ENCODE measurements around the gene MOK.
"Not testable (repeated sequence)": the region's sequence is repeated elsewhere in the genome, so short reads cannot be mapped to it uniquely, and the experiment has no call there.

MOK gene

DNA sequence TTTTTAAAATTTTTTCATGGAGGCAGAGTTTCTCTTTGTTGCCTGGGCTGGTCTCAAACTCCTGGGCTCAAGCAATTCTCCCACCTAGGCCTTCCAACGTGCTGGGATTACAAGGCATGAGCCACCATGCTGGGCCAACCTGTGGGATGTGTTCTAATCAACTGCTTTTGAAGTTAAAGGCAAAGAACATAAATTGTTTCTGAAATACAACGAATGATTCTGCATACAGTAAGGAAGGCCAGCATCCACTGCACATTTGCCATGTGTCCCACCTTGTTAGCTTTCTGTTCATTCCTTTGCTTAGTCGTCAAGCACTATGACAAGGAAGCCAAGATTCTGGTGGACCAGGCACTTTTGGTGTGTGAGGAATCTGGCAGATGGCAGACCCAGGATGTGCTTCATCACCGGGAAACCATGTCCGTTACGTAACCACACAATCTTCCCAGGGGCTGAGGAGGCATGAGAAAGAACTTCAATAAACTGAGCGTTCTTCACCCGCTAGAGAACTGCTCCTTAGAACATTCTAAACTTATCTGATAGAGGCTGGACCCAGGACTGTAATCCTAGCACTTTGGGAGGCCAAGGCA lies 24.5 kb downstream of the MOK start:
- DNase-seq, result no peak

DNA sequence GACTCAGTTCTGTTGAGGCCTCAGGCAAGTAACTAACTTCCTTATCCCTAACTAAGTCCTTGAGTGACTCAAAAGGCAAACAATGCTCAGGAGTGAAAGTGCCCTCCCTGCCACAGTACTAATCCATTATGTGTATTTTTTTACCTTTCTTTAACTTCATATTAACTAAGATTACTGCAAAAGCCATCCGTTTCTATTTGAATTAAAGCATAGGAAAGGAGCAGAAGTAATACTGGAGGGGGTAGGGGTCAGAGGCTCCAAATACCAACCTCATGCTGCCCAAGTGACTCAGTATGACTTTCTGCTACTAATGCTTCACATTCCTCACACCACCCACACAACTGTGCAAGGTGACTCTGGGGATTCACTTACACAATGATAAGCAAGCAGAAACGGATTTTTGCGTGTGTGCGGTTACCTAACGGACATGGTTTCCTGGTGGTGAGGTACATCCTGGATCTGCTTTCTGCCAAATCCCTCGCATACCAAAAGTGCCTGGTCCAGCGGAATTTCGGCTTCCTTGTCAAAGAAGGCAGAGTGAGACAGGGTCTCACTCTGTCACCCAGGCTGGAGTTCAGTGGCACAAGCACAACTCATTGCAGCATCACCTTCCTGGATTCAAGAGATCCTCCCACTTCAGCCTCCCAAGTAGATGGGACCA lies 25.1 kb downstream of the MOK start:
- DNase-seq, result no peak

DNA sequence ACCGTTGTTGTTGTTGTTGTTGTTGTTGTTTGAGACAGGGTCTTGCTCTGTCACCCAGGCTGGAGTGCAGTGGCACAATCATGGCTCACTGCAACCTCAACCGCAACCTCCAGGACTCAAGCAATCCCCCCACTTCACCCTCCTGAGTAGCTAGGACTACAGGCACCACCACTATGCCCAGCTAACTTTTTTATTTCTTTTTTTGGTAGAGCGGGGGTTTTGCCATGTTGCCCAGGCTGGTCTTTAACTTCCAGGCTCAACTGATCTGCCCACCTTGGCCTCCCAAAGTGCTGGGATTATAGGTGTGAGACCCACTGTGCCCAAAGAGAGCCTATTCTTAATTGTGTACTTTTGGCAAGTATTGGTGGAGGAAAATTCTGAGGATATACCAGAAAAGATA lies 25.7 kb downstream of the MOK start:
- no peak for DNase-seq

DNA sequence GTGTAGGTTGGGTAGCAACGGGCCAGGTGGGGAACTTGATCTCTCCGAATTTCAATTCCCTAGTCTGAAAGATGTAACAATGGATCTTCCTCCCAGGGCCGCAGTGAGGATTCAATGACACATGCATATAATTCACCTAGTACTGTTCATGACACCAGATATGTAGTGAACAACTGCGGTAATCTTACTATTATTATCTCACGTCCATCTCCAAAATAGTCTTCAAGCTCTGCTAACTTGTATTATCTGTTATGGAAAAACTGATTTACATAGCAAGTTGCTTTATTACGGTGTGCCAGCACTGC lies 26.4 kb downstream of the MOK start:
- no peak for DNase-seq

DNA sequence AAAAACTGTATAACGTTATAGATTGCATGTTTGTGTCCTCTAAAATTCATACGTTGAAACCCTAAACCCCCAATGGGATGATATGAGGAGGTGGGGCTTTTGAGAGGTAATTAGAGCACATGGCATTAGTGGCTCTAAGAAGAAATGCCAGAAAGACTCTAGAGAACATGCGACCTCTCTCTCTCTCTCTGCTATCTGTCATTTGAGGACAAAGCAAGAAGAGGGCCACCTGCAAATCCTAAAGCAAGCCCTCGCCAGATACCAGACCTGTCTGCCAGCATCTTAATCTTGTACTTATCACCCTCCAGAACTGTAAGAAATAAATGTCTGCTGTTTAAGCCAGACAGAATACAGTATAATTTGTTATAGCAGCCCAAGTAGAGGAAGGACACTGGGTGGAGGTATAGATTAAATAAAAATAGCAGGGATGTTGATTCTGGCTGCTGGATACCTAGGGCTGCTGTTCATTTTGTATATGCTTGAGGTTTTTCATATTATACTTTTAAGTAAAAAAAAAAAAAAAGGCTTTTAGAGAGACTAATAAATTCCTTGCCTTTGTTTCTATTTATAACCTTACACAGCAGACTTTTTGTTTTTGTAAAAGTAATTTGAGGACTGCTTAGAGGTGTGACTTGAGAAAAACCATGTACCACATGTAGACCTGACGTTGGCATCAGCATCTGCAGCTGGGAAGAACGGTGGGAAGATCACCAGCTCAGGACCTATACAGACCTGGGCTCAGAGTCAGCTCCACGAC lies 26.9 kb downstream of the MOK start:
- no peak for DNase-seq

DNA sequence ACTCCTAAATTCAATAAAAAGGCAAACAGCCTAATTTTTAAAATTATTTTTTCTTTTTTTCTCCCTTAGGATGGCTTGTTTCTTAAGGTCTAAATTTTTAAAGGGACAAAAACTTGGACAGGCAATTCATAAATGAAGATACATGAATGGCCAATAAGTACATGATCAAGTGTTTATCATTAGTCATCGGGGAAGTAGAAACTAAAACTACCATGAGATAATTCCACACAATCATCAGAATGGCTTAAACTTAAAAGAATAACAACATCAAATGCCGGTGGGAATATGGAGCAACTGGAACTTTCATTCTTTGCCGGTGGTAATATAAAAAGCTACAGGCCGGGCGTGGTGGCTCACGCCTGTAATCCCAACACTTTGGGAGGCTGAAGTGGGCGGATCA lies 29.1 kb downstream of the MOK start:
- no peak for DNase-seq

DNA sequence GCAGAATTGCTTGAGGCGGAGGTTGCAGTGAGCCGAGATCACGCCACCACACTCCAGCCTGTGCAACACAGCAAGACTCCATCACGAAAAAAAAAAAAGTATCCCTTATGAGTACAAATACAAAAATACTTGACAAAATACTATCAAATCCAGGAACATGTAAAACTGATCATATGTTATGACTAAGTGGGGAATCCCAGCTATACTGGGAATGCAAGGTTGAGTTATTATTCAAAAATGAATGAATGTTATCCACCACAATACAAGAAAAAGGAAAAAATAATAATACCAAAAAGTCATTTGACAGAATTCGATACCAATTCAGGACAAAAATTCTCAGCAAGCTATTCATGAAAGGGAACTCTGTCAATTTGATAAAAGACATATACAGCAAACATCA lies 32.6 kb downstream of the MOK start:
- DNase-seq, result no peak

DNA sequence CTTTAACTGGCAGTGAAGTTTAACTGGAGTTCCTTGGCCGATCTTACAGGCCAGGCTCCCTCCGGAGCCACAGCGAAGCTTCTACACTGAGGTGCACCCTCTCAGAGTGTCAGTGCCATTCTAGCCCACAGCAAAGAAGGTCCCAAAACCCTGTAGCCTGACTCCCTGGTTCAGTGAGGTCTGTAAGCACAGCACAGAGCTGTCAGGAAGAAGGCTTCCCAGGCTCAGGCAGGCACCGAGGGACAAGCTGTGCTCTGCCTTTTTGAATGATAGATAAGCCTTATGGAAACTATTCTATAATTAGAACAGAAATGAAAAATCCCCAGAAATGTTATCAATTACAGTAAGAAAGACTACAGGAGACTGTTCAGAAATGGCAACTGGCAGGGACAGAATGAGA lies 40.2 kb downstream of the MOK start:
- DNase-seq, result no peak

DNA sequence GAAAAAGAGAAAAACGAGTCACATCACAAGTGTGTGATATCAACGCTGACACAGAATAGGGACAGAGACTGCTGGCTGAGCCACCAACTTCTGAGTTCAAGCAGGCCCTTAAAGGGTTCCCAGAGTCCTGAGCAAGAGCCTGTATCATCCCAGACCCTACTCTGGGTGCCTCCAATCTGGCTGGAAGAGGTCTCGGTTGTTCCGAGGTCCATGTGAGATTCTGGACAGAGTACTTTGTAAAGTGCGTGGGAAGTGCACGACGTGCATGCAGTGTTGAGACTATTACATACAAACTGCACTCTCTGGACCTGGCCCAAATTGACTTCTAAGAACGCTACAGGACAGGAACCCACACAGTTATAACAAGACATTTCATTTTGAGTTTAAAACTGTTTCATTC lies 40.6 kb downstream of the MOK start:
- no peak for DNase-seq

DNA sequence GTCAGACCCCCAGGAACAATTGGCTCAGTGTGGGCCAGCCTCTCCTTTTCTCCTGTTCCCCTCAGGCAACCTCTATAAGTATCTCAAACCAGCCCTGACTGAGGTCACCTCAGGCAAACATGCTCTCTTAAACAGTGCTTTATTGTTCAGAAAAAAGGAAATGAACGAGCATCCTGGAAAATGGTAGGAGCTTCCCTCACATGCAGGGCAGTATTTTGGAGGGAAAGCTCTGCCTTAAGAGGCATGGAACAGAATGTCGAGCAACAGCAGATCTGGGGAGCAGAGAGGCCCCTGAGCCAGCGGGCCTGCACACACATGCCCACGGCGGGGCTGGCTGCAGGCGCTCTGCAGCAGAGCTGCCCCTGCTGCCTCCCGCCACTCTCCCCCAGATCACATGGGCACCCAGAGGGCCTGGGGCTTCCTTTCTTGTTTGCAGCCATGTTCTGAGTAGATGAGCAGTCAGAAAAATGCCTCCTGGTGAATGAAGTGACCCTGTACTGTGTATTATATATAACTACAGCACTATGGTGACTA lies 42.0 kb downstream of the MOK start:
- no peak for DNase-seq

DNA sequence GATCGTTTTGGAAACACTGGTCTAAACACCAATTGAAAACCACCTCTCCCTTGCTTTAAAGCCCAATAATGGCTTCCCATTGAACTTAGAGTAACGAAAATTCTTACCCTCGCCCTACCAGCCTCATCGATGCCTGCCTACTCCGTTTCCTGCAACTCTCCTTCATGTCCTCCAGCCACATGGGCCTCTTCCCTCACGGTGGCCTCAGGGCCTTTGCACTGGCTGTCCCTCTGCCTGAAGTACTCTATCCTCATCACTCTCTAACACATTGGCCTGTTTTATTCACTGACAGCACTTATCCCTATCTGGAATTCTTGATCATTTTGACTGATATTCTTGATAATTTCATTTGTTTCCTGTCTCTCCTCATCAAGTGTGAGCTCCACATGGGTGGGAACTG lies 46.8 kb downstream of the MOK start:
- DNase-seq, result no peak

DNA sequence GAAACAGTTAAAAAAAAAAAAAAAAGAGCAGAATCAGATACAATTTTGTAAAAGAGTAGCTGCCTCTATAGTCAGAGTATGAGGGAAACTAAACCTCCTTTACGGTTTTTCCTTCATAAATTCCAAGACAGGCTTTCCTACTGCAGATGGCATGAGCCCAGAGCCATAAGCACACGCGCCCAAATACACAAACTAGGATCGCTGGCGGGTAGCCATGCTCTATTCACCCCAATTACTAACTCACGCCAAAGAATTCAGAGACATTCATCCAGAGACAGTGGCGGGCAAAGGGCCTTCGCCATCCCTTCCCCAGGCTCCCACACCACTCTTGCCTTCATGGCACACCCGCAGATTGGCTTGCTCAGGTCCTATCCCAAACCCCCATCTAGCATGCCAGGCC lies 48.2 kb downstream of the MOK start:
- no peak for DNase-seq

DNA sequence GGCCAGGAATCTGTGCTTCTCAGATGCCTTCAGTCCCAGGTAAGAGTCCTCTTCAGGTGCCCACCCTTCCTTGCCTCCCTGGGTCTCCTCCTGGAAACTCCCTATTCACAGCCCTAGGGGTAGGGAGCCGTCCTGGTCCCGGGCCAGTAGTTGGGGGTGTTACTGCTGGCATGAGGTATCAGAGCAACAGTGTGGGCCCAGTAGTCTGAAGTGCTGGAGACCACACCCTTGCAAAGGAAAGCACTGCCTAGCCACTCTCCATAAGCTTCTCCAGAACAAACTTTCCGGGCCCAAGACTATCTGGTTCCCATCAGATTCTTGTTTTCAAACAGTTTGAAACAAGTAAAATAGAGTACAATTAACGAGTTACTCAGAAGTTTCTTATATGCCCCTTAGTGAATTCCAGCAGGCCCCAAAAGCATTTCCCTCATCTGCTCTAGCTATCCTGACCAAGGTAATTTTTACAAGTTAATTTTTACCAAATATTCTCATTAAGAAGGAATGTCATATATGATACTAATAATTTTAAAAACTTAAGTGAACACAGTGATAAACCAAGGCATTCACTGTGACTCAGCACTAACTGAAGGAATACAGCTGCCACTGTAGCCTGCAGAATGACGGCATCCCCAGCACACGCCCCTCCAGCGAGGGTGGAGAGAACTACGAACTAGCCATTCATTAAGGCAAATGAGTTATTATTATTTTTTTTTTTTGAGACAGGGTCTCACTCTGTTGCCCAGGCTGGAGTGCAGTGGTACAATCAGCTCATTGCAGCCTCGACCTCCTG lies 49.4 kb downstream of the MOK start:
- DNase-seq, result no peak

DNA sequence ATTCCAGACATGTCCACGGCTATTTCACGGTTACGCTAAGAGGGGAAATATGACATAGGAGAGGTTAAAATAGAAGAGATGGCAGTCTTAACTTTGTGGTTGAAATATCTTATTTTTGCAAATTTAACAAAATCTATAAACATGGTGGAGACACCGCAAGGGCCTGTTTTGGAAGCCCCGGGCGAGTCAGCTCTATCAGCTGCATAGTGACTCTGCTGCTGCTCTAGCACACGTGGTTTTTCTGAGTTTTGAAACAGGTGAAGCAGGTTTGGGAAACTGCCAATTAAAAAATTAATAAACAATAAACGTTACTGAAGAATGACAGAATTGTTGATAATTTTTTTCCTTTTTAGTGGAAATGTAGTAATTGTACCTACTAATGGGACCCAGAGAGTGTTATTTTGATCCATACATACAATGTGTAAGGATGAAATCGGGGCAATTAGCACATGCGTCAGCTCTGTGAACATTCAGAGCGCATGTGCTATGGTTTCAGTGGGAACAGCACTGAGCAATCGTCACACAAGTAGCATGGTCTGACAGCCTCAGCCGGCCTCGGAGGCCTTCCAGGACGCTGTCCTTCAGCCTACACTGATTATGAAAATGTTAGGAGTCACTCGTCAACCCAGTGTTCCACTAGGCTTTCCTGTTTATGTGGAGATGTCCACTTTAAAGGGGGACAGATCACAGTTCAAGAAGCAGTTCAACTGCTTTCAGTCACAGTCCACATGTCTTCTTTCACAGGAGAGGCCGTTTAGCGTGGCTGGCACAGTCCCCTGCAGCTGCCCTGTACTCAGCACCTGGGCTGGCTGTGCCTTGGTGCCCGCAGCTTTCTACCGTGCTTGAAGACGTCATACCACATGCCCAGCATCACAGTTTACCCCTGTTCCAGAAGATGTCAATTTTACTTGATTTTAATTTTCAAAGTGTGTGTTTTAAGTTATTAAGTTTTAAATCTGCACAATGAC lies 51.8 kb downstream of the MOK start:
- DNase-seq, result no peak

DNA sequence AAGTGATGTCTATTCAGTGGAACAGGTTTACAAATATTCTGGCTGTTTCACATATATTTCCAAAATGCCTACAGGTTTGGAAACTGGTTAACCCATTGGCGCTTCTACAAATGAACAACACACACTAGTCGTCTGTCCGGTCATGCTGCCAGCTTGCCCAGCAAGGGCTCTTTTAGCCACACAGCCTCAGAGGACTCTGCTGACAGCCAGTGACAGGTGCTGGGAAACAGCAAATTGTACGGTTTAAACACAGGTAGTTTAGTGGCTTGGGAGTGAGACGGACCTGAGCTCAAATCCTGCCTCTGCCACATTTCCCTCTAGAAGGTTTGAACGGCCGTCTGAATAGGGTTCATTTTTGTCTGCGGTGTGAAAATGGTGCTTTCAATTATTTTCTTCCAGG lies 53.8 kb downstream of the MOK start:
- no peak for DNase-seq

DNA sequence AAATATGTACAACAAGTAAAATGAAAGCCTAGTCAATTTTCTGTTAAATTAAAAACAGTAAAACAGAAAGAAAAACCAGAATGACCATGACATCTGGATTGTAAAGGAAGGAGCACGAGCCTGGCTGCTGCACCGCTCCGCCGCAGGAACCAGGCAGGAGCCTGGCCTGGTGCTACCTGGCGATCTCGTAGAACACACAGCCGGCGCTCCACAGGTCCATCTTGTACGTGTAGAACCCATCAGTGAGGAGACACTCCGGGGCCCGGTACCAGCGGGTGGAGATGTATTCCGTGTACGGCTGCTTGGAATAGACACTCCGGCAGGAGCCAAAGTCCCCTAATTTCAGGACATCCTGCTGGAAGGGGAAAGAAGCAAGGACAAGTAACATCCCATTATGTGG lies 54.3 kb downstream of the MOK start:
- no peak for DNase-seq

DNA sequence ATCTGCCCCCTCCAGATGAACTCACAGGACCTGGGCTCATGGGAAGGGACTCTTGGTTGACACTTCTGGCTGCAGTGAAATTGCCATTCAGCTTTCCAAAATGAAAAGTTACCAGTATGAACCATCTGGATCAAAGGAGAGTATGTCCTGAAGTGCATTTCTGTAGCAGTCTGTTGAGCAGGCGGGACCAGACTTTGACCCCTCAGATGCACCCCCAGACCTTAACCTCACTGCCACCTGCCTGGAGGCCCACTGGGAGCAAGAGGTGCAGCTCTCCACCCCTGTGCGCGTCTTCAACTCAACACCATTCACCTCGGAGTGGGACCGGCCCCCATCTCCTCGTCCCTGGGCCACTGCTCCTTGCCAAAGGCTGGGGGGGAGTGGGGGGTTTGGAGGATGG lies 55.0 kb downstream of the MOK start:
- DNase-seq, result no peak

DNA sequence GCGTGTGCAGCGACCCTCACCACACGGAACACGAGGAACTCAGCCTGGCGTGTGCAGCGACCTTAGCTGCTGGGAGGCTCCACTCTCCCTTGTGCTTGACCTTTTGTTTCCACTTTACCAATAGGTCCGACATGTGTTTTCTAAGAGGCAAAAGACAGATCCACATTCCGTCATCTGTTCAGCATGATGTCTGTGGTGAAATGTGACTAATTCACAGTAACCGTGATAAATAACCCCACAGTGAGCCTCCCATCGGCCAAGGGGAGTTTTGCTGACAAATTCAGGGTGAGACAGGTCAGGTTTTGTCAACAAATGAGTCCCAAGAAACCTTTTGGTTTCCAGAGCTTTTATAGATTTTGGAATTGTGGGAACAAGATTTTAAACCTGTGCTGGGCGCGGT lies 55.9 kb downstream of the MOK start:
- DNase-seq, result no peak

DNA sequence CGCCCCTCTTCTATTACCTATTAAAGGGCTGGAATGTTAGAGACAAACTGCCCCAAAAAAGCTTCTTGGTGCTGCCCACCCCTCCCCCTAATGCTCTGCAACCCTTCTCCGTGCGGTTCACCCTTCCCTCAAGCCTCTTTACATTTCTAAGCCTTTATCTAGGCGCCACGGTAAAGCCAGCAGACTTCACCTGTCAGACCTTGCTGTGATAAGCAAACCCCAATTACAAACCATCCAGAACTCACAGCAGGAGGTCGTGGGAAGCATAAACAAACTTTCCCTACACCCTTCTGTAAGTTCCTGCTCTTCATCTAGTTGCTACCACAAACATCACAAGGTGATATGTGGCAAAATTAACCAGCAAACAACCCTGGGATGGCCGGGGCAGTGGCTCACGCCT lies 56.8 kb downstream of the MOK start:
- no peak for DNase-seq

DNA sequence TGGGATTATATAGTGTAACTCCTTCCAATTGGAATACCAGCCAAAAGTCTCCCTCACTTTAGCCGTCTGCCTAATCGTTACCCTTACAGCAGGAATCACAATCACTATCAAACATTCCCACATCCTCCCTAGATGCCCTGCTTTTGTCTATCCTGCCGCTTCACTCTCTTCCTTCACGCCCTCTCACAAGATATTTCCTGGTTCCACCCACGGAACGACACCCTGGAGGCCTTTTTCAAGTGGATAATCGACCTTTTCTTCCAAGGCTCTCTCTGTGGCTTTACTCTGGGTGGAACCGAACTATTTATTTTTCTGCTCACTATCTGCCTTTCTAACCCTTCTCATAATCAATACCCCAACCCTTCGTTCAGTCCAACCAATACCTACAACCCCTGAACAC lies 58.9 kb downstream of the MOK start:
- DNase-seq, result no peak

DNA sequence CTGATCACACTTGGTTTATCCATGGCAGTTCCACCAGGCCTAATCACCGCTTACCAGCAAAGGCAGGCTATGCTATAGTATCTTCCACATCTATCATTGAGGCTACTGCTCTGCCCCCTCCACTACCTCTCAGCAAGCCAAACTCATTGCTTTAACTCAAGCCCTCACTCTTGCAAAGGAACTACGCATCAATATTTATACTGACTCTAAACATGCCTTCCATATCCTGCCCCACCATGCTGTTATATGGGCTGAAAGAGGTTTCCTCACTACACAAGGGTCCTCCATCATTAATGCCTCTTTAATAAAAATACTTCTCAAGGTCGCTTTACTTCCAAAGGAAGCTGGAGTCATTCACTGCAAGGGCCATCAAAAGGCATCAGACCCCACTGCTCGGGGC lies 61.2 kb downstream of the MOK start:
- not testable (repeated sequence) for DNase-seq

DNA sequence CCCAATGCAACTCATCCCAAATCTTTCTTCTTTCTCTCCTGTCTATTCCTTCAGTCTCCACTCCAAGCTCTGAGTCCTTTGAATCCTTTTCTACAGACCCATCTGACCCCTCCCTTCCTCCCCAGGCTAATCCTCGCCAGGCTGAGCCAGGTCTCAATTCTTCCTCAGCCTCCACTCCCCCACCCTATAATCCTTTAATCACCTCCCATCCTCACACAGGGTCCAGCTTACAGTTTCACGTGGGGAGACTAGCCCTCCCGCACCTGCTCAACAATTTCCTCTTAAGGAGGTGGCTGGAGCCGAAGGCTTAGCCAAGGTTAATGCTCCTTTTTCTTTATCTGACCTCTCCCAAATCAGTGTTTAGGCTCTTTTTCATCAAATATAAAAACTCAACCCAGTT lies 63.8 kb downstream of the MOK start:
- DNase-seq, result no peak

DNA sequence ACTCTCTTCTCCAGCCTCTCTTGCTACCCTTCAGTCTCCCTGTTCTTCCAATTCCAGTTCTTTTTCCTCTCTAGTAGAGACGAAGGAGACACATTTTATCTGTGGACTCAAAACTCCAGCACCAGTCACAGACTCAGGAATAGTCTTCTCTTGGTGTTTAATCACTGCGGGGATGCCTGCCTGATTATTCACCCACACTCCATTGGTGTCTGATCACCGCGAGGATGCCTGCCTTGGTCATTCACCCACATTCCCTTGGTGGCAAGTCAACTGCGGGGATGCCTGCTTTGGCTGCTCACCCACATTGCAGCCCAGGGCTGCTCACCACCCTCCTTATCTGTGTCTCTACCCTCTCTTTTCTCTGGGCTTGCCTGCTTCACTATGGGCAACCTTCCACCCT lies 64.5 kb downstream of the MOK start:
- DNase-seq, result not testable (repeated sequence)
